HepG2 (cell line): ENCODE measurements around the gene SPAG9. TPM values are rescaled to one million over a fixed set of nuclear protein-coding genes. Genes with fewer than 3 reads are reported as not detected.

Experiments used
- ATF3 ChIP-seq: sonication (generic); formaldehyde crosslinking; IDR thresholded peaks from 2 replicates; pipeline ENCODE4 v1.4.0; 2020; ENCODE audit warnings: missing genetic modification reagents
- FOXK1 ChIP-seq: sonication (generic); formaldehyde crosslinking; IDR thresholded peaks from 2 replicates; pipeline ENCODE4 v1.4.0; 2020; ENCODE audit warnings: low read depth, missing genetic modification reagents, borderline replicate concordance
- GATA4 ChIP-seq: sonication (generic); IDR thresholded peaks from 2 replicates; pipeline ENCODE4 v1.6.1; 2016; ENCODE audit warnings: antibody characterized with exemption, low read depth, borderline replicate concordance
- NFE2L2 ChIP-seq: fragments of 150-350 bp; IDR thresholded peaks from 2 replicates; pipeline ENCODE4 v1.6.1; 2014; ENCODE audit warnings: low read length
- PCBP1 ChIP-seq: fragments of 200-400 bp; formaldehyde crosslinking; IDR thresholded peaks from 2 replicates; pipeline ENCODE4 v1.6.1; 2017; ENCODE audit warnings: mild to moderate bottlenecking, low read depth, low read length, borderline replicate concordance
- RBM22 ChIP-seq: fragments of 200-400 bp; formaldehyde crosslinking; optimal IDR thresholded peaks from 2 replicates; pipeline ENCODE3; 2017; ENCODE audit warnings: mild to moderate bottlenecking, low read length, moderate library complexity
- REL ChIP-seq: sonication (generic); formaldehyde crosslinking; conservative IDR thresholded peaks from 2 replicates; pipeline ENCODE4 v1.8.0; 2022; ENCODE audit warnings: mild to moderate bottlenecking, missing genetic modification reagents, moderate library complexity
- RFX1 ChIP-seq: fragments of 450-650 bp; IDR thresholded peaks from 2 replicates; pipeline ENCODE4 v1.6.1; 2017
- SMAD9 ChIP-seq: sonication (generic); formaldehyde crosslinking; IDR thresholded peaks from 2 replicates; pipeline ENCODE4 v1.5.1; 2020; ENCODE audit warnings: mild to moderate bottlenecking, missing genetic modification reagents
- SP140L ChIP-seq: sonication (generic); formaldehyde crosslinking; IDR thresholded peaks from 2 replicates; pipeline ENCODE4 v1.4.0; 2020; ENCODE audit warnings: missing genetic modification reagents, borderline replicate concordance
- UBTF ChIP-seq: sonication (generic); formaldehyde crosslinking; IDR thresholded peaks from 2 replicates; pipeline ENCODE4 v1.4.0; 2020; ENCODE audit warnings: mild to moderate bottlenecking, missing genetic modification reagents
- ZBTB34 ChIP-seq: sonication (generic); formaldehyde crosslinking; IDR thresholded peaks from 2 replicates; pipeline ENCODE4 v1.8.0; 2022; ENCODE audit warnings: mild to moderate bottlenecking, missing genetic modification reagents
- ZBTB42 ChIP-seq: sonication (generic); formaldehyde crosslinking; IDR thresholded peaks from 2 replicates; pipeline ENCODE4 v1.5.0; 2020; ENCODE audit warnings: mild to moderate bottlenecking, missing genetic modification reagents
- ZEB1 ChIP-seq: IDR thresholded peaks from 2 replicates; pipeline ENCODE4 v1.6.1; 2012; ENCODE audit warnings: mild to moderate bottlenecking, low read depth, inconsistent platforms; ENCODE audit not compliant: insufficient replicate concordance
- ZNF253 ChIP-seq: sonication (generic); formaldehyde crosslinking; IDR thresholded peaks from 2 replicates; pipeline ENCODE4 v1.8.0; 2022; ENCODE audit warnings: mild to moderate bottlenecking, missing genetic modification reagents, borderline replicate concordance
- ZNF3 ChIP-seq: IDR thresholded peaks from 2 replicates; pipeline ENCODE4 v1.7.0; 2017; ENCODE audit warnings: inconsistent platforms
- ZNF501 ChIP-seq: sonication (generic); formaldehyde crosslinking; IDR thresholded peaks from 2 replicates; pipeline ENCODE4 v1.5.1; 2020; ENCODE audit warnings: mild to moderate bottlenecking, moderate library complexity, missing genetic modification reagents
- ZNF550 ChIP-seq: sonication (generic); formaldehyde crosslinking; IDR thresholded peaks from 2 replicates; pipeline ENCODE4 v1.4.0; 2020; ENCODE audit warnings: mild to moderate bottlenecking, missing genetic modification reagents, borderline replicate concordance
- ZNF567 ChIP-seq: sonication (generic); formaldehyde crosslinking; IDR thresholded peaks from 2 replicates; pipeline ENCODE4 v1.8.1; 2023; ENCODE audit warnings: mild to moderate bottlenecking, missing genetic modification reagents, borderline replicate concordance
- ZNF574 ChIP-seq: sonication (generic); formaldehyde crosslinking; IDR thresholded peaks from 2 replicates; pipeline ENCODE4 v1.4.0; 2020; ENCODE audit warnings: missing genetic modification reagents
- ZNF740 ChIP-seq: sonication (generic); formaldehyde crosslinking; IDR thresholded peaks from 2 replicates; pipeline ENCODE4 v1.4.0; 2020; ENCODE audit warnings: missing genetic modification reagents
- ZSCAN25 ChIP-seq: sonication (generic); formaldehyde crosslinking; IDR thresholded peaks from 2 replicates; pipeline ENCODE4 v1.8.0; 2022; ENCODE audit warnings: mild to moderate bottlenecking, missing genetic modification reagents
- polyA plus RNA-seq, 8 experiments: library from polyadenylated mRNA; depleted of rRNA in 3 of 8; stranded (reverse) in 7 of 8; unstranded in 1 of 8; fragments of >200 nt; fragmentation: Illumina TruSeq in 4 of 8; extraction: Trizol in 4 of 8; gene quantifications; 2 replicates each; pipeline versions ENCODE4 v1.2.1 to v1.2.3, GENCODE V29; 2011 to 2016; ENCODE audit warnings: low read depth in 4 of 8, missing spikeins in 1 of 8, mixed read lengths in 1 of 8; ENCODE audit not compliant: insufficient read depth in 1 of 8
- total RNA-seq, 5 experiments: library from RNA; depleted of rRNA; stranded (reverse); fragments of >200 nt; fragmentation: Illumina TruSeq; extraction: Trizol; gene quantifications; 2 replicates each; pipeline ENCODE4 v1.2.3, GENCODE V29; 2016; ENCODE audit warnings: low read depth in 1 of 5

Gene SPAG9
- total and polyA plus RNA-seq, 2 of the 13 experiments (the other 11 are each of a cell fraction or from before 2014, with no cell fraction given) = 43.2 to 78.6 TPM

GRCh38 chr17:51166987-51167931 is 46.6 kb upstream of the SPAG9 start (continued):
- TF ChIP-seq UBTF (peak; percentile 54), ZNF501 (CRISPR knock-in tag) (peak; percentile 86), ZSCAN25 (CRISPR knock-in tag) (no peak; the same call in 1 of the 2 replicates), ZNF740 (CRISPR knock-in tag) (no peak), PCBP1 (no peak), ZNF550 (CRISPR knock-in tag) (no peak), GATA4 (no peak), ZBTB34 (CRISPR knock-in tag) (0 out of 2 replicates have a peak, but pooled peaks have one; percentile 56), ZBTB42 (CRISPR knock-in tag) (no peak), ZNF574 (CRISPR knock-in tag) (no peak), SP140L (CRISPR knock-in tag) (no peak), ZNF567 (CRISPR knock-in tag) (no peak), ZEB1 (no peak), NFE2L2 (no peak), RBM22 (no peak), ZNF3 (CRISPR knock-in tag) (no peak), REL (CRISPR knock-in tag) (no peak; the same call in 1 of the 2 replicates), FOXK1 (no peak), SMAD9 (CRISPR knock-in tag) (0 out of 2 replicates have a peak, but pooled peaks have one; percentile 21), ZNF253 (CRISPR knock-in tag) (no peak), ATF3 (CRISPR knock-in tag) (0 out of 2 replicates have a peak, but pooled peaks have one; percentile 19), RFX1 (no peak)
